ENCODE measurements around the gene NUP155. TPM values are rescaled to one million over a fixed set of nuclear protein-coding genes. Genes with fewer than 3 reads are reported as not detected.
"Not testable (repeated sequence)": the region's sequence is repeated elsewhere in the genome, so short reads cannot be mapped to it uniquely, and the experiment has no call there.

NUP155 gene
- total RNA-seq, 1 experiment from 2014 or later, result 35.5 TPM

DNA sequence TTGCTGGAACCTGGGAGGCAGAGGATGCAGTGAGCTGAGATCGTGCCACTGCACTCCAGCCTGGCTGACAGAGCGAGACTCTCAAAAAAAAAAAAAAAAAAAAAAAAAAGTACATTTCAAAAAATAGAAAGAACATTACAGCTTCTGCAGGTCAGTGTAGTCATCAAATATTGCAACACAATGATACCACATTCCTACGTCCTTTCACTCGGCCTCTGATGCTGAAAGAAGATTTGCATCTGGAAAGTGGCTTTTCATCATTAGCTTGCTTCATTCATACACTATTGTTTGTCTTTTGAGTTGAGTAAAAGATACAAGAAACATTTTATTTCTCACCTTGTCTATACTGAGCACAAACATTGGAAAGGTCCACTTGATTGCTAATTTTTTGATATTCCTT lies 62.1 kb downstream of the NUP155 start:
- no peak for DNase-seq (ENCODE audit: low read depth)
- in situ Hi-C loops (cut with HindIII; ENCODE audit: low pct_unique_long_range_greater_than_20kb, low sequenced_read_pairs), result no loop called here

DNA sequence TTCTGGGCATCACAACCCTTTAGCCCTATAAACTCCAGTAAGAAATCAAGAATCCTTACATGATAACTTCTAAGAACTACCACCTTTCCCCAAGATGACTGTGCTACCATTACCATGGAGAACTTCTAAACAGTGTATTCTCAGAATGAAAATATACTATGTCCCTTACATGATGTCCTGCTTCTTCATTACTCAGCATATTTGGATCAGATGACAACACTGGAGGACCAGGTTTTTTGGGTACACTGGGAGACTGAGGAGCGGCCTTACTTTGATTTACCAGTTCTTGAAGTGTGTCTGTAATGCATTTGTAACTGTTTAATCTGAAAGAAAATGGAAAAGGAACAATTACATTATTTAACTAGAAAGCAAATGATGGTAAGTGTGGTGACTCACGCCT lies 66.0 kb downstream of the NUP155 start:
- no peak for DNase-seq (ENCODE audit: low read depth)
- in situ Hi-C loops (cut with HindIII; ENCODE audit: low pct_unique_long_range_greater_than_20kb, low sequenced_read_pairs), result no loop called here

DNA sequence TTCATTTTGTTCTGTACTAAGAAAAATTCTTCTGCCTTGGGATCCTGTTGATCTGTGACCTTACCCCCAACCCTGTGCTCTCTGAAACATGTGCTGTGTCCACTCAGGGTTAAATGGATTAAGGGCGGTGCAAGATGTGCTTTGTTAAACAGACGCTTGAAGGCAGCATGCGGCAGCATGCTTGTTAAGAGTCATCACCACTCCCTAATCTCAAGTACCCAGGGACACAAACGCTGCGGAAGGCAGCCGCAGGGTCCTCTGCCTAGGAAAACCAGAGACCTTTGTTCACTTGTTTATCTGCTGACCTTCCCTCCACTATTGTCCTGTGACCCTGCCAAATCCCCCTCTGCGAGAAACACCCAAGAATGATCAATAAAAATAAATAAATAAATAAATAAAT lies 74.6 kb downstream of the NUP155 start:
- in situ Hi-C loops (cut with HindIII; ENCODE audit: low pct_unique_long_range_greater_than_20kb, low sequenced_read_pairs); DNase-seq (ENCODE audit: low read depth): not testable (repeated sequence)

DNA sequence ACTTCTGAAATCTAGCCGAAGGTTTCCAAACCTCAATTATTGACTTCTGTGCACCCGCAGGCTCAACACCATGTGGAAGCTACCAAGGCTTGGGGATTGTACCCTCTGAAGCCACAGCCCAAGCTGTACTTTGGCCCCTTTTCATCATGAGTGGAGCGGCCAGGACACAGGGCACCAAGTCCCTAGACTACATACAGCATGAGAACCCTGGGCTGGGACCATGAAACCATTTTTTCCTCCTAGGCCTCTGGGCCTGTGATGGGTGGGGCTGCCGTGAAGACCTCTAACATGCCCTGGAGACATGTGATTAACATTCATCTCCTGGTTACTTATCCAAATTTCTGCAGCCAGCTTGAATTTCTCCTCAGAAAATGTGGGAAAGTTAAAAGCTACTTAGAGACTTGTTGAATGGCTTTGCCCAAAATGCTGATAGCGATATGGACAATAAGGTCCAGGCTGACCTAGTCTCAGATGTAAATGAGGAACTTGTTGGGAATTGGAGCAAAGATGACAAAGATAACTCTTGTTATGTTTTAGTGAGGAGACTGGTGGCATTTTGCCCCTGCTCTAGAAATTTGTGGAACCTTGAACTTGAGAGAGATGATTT lies 87.6 kb downstream of the NUP155 start:
- DNase-seq (ENCODE audit: low read depth), result no peak
- in situ Hi-C loops (cut with HindIII; ENCODE audit: low pct_unique_long_range_greater_than_20kb, low sequenced_read_pairs), result no loop called here

DNA sequence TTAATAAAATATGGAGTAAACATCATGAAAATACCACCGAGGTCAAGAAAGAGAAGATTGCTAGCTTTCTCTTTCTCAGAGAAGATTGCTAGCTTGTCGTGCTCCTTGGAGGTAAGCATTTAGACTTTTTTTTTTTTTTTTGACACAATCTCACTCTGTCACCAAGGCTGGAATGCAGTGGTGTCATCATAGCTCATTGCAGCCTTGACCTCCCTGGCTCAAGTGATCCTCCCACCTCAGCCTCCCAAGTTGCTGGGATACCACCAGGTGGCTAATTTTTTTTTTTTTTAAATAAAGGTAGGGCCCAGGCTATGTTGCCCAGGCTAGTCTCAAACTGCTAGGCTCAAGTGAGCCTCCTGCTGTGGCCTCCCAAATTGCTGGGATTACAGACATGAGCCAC lies 95.4 kb downstream of the NUP155 start:
- no peak for DNase-seq (ENCODE audit: low read depth)
- in situ Hi-C loops (cut with HindIII; ENCODE audit: low pct_unique_long_range_greater_than_20kb, low sequenced_read_pairs), result no loop called here

DNA sequence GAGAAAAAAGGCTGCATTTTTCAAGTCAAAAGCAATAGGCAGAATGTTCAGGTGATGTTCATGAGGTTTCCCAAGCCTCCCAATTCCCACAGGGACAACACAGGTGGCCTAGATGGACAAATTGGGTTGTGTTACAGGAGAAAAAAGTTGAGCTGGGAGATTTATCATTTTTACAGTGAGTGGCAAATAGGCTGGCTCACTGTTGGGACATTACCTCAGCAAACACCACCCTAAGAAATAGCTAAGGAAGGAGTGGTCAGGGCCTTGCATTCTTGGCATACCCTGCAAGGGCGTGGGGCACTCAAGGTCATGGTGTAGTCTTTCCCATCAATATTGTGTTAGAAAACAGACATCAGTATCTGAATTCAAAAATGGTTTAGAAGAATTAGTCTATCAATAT lies 98.4 kb downstream of the NUP155 start:
- DNase-seq (ENCODE audit: low read depth), result peak; percentile 64
- in situ Hi-C loops (cut with HindIII; ENCODE audit: low pct_unique_long_range_greater_than_20kb, low sequenced_read_pairs), result no loop called here

DNA sequence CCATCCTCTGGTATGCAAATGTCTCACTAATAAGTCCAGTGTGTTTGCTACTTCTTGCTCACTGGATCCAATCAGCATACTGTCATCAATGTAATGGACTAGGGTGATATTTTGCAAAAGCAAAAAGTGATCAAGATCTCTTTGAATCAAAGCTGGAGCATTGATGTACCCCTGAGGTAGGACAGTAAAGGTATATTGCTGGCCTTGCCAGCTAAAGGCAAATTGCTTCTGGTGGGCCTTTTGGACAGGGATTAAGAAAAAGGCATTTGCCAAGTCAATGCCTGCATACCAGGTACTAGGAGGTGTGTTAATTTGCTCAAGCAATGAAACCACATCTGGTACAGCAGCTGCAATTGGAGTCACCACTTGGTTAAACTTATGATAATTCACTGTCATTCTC lies 102.8 kb downstream of the NUP155 start:
- DNase-seq (ENCODE audit: low read depth); in situ Hi-C loops (cut with HindIII; ENCODE audit: low pct_unique_long_range_greater_than_20kb, low sequenced_read_pairs): not testable (repeated sequence)

DNA sequence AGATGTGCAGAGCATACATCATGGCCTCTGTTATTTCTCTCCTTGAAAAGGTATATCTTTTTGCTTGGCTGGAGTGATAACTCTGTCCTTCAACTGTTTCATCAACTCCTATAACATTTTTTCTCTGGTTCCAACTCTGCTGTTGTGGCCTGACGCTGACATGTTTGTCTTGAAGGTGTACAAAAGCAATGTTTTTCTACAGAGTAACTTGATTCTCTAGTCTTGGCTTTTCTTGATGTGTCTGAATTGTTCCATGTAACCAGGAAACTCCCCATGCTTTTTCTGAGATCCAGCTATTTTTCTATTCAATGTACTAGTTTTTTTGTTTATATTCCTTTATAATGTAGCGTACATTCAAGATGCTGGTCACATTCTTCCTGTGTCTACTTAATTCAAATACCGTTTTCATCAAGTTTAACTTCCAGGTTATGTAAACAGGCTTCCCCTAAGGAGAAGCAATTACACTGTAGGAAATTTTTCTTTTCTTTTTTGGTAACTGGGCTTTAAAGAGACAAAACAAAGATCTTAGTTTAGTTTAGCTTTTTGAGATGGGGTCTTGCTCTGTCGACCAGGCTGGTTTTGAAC lies 115.0 kb downstream of the NUP155 start:
- no peak for DNase-seq (ENCODE audit: low read depth)
- in situ Hi-C loops (cut with HindIII; ENCODE audit: low pct_unique_long_range_greater_than_20kb, low sequenced_read_pairs), result no loop called here

DNA sequence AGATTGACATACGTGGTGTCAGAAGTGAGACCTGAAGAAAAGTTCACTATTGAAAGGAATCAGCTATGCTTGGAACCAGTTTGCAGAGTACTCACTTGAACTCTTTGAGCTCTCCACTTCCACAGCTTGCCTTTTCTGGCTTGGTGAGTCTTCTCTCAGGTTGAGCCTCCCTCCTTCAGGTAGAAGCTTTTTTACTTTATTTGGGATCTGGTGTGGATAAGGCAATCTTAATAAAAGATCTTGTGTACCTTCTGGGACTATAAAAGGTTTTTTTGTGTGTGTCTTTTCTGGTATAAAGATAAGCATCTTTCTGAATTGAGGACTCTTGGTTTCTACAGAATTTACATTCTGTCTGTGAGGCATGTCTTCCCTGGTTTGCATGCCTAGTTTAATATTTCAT lies 116.3 kb downstream of the NUP155 start:
- in situ Hi-C loops (cut with HindIII; ENCODE audit: low pct_unique_long_range_greater_than_20kb, low sequenced_read_pairs), result no loop called here

DNA sequence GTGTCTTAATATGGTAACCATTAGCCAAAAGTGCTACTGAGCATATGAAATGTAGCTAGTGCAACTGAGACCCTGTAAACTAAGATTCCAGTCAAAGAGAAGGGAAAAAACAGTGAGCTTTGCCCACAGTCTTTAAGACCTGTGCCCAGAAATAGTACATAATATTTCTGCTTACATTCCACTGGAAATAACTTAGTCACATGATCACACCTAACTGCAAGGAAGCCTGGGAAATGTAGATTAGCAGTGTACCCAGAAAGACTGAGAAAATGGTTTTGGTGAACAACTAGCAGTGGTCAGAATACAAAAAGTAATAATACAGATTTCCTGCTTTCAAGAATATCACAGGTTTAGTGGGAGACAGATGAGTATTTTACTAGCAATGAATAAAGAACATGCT lies 119.2 kb downstream of the NUP155 start:
- in situ Hi-C loops (cut with HindIII; ENCODE audit: low pct_unique_long_range_greater_than_20kb, low sequenced_read_pairs), result no loop called here
- DNase-seq (ENCODE audit: low read depth), result no peak

More for the DNA sequence above, 116.3 kb downstream of the NUP155 start:
- DNase-seq (ENCODE audit: low read depth), result no peak

DNA sequence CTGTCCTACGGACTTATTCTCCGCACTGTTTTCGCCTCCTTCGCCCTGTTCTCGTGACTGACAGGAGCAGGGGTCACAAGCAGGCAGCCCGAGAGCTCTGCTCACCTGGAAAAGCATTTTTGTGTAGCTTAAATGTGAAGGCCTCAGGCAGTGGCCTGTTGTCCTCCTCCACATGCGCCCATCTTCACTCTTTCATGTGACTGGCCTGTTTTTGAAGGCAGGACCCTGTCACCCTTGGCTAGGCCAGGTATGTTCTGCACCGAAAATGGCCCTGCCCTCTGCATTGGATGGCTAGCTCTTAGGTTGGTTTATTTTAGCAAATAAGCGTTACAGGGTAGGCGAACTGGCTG lies 121.1 kb downstream of the NUP155 start:
- no peak for DNase-seq (ENCODE audit: low read depth)
- in situ Hi-C loops (cut with HindIII; ENCODE audit: low pct_unique_long_range_greater_than_20kb, low sequenced_read_pairs), result no loop called here

DNA sequence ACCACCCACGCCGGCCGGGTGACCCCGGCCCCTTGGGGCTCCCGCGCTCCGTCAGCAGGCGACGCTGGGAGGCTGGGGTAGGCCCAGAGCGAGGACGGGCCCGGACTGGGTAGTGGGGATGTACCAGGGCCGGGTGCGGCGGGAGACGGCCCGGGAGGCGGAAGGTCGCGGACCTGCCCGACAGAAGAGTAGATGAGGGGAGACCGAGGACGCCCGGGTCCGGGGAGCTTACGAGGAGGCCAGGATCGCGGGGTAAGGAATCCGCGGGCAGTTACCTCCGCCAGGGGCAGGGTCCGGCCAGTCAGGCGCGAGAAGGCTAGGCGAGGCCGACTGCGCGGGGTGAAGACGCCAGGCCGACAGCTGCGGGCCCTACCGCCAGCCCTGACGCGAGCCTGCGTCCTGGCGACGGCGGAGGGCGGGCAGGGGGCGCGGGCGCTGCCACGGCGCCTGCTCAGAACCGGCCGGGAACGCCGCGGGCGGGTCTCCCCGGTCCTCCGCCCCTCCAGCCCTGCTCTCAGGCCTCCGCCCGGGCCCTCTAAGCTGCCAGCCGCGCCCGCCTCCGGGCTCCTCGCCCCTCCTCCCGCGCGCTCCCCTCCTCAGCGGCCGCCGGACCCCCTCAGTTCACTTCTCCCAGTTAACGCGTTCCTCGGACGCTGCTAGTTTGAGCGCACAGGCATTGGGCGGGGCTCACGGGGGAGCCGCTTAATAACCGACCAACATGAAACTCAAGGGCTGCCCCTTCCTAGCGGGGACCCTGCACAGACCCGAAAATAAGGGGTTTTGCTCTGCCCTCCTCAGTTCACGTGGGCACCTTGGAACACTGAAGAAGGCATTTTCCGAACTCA lies 121.7 kb downstream of the NUP155 start, which contains the start of gene CPLANE1:
Gene CPLANE1 (minus strand): TSS at position 407 of the 845 bp plus-strand sequence. CDS start 1,678 bp downstream, outside the sequence.
- DNase-seq (ENCODE audit: low read depth), result peak; percentile 81
- in situ Hi-C loops (cut with HindIII; ENCODE audit: low pct_unique_long_range_greater_than_20kb, low sequenced_read_pairs), result no loop called here

DNA sequence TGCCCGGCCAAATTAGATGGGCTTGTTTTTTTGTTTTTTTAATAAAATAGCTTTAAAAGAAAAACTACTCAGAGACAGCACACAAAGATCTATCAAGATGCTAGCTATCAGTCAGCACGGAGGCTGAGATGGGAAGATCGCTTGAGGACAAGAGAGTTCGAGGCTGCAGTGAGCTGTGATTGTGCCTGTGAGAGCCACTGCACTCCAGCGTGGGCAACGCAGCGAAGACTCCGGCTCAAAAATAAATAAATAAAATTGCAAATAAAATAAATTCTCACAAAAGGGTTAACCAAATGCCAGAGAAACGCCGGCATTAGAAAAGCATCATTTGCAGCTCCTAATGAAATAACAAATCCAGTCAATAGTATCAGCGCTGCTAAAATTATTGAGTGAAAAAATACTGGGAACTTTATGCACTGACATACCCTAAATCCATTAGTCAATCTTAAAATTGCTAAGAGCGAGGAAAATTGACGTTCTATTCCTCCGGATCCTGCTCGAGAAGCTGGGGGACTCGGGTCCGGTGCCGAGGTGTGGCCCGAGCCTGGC lies 122.4 kb downstream of the NUP155 start:
- in situ Hi-C loops (cut with HindIII; ENCODE audit: low pct_unique_long_range_greater_than_20kb, low sequenced_read_pairs), result no loop called here
- peak; percentile 6 for DNase-seq (ENCODE audit: low read depth)

DNA sequence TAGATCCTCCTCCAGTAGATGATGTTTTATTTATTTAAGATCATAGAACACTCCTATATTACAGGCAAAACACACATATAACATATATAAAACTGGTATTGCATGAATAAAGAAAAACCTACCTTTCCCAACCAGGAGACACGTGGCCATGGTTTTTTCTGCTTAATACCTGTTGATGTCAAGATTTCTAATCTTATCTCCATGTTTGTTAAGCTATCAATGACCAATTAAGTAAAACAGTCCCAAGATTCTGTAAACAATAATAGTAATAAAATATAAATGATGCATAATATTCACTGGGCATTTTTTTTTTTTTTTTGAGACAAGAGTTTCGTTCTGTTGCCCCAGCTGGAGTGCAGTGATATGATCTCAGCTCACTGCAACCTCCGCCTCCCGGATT lies 123.4 kb downstream of the NUP155 start:
- in situ Hi-C loops (cut with HindIII; ENCODE audit: low pct_unique_long_range_greater_than_20kb, low sequenced_read_pairs), result no loop called here

DNA sequence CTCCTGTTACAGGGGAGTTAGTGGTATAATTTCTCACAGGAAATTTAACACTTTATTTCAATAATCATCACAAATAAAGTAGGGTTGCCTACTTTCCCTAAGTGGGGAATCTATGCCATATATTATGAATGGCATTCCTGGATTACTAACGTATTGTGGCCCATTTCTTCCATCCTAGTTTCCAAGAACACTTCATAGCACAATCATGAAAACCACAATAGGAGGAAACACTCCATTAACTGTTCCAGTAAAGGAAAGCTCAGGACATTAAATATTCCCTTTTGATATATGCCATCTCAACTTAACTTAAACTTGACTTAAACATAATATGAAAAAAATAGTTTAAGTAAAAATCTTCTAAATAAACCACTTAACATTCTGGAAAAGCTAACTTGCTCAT lies 123.9 kb downstream of the NUP155 start:
- in situ Hi-C loops (cut with HindIII; ENCODE audit: low pct_unique_long_range_greater_than_20kb, low sequenced_read_pairs), result no loop called here
- no peak for DNase-seq (ENCODE audit: low read depth)

More for the DNA sequence above, 123.4 kb downstream of the NUP155 start:
- no peak for DNase-seq (ENCODE audit: low read depth)

Other genes starting within 250 kb of the NUP155 start
- gene CPLANE1, start 121.7 kb downstream of the NUP155 start, total RNA-seq (2014; rRNA removed; shearing (Covaris generic); ENCODE audit: low replicate concordance), result 1.7 and 16.7 TPM in 2 replicates
- 20.0 and 25.8 TPM in 2 replicates for gene WDR70, start 8.2 kb upstream of the NUP155 start, total RNA-seq (2014; rRNA removed; shearing (Covaris generic); ENCODE audit: low replicate concordance)

Measured in Caki2 (cell line).